BJ (cell line): ENCODE data around the gene EEF1A2. TPM values are rescaled to one million over a fixed set of nuclear protein-coding genes. Genes with fewer than 3 reads are reported as not detected.

Experiments
- CTCF ChIA-PET: fragments of 350-600 bp; formaldehyde crosslinking; extraction: SDS; loops from one replicate; lab custom pipeline; 2021; ENCODE audit warnings: antibody characterized with exemption, inconsistent platforms; lab: Yijun Ruan, JAX
- POLR2A ChIA-PET: fragments of 300-600 bp; sonication (Branson Sonifier 250); formaldehyde crosslinking; extraction: SDS; loops from one replicate; lab custom pipeline; 2021; ENCODE audit warnings: antibody characterized with exemption; lab: Charles Lee
- DNase-seq: peaks from one replicate; pipeline ENCODE4 v3.0.0-alpha.2; 2011; ENCODE audit warnings: low read depth
- H3K27me3 ChIP-seq: 2 replicates; pipeline ENCODE4 v1.6.0; 2011; ENCODE audit warnings: low read length; ENCODE audit not compliant: control insufficient read depth, insufficient read depth
- H3K36me3 ChIP-seq: 2 replicates; pipeline ENCODE4 v1.5.1; 2011; ENCODE audit warnings: low read length; ENCODE audit not compliant: control insufficient read depth, insufficient read depth
- H3K4me3 ChIP-seq: 2 replicates; pipeline ENCODE4 v1.5.1; 2011; ENCODE audit warnings: low read depth, mild to moderate bottlenecking, control low read depth, low read length
- polyA plus RNA-seq: library from polyadenylated mRNA; depleted of rRNA; stranded (reverse); fragments of >200 nt; gene quantifications from 2 replicates; pipeline ENCODE4 v1.2.3, GENCODE V29; 2011
- TF ChIP-seq, protein P1 (sequence below): IDR thresholded peaks from 2 replicates; pipeline ENCODE4 v1.5.1; 2011; ENCODE audit warnings: low read depth, mild to moderate bottlenecking, control low read depth, inconsistent platforms, low read length, moderate library complexity; ENCODE audit not compliant: insufficient read depth

Gene EEF1A2
- polyA plus RNA-seq, 1 experiment: 9.4 TPM

DNA sequence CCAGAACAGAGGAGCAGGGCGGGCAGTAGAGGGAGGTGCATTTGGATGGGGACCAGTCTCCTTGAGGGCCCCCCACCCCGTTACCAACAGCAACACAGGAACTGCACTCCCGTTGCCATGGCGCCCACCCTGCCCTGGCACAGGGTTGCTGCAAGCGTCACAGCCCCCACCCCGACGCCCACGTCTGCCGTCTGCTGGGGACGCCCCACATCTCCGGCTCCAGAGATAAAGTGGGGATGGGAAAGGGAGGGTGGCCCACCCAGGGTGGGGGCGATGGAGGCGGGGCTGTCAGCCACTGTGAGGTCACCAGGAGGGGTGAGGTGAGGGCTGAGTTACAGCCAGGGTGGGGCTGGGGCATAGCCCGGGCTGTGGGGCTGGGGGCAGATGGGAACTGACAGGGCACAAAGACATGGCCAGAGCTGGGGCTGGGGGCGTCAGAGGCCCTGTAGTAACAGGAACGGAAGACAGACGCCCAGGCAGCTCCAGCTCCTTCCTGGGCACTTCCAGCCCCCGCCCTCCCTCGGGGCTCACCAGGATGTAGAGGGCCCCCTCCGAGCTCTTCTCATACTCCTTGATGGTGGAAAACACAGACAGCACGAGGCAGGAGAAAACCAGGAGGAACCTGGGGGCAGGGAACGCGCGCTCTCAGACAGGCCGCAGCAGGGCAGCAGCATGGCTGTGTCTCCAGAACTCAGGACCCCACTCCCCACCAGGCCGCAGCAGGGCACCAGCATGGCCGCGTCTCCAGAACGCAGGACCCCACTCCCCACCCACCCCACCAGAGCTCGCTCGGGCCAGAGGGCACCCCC is 52.5 kb downstream of the EEF1A2 start:
- POLR2A ChIA-PET: no interaction called here
- no peaks in the 10 kb centered on the region for H3K36me3 ChIP-seq
- peaks cover 3% of the 10 kb centered on the region for H3K27me3 ChIP-seq
- CTCF ChIA-PET: interaction anchor here (1.1 to 1.2 kb wide), 2 partner anchors 21 to 92 kb away, joined by 3 read pairs; no protein-coding TSS in a partner anchor
- DNase-seq: no peak
- TF ChIP-seq, protein P1, sequence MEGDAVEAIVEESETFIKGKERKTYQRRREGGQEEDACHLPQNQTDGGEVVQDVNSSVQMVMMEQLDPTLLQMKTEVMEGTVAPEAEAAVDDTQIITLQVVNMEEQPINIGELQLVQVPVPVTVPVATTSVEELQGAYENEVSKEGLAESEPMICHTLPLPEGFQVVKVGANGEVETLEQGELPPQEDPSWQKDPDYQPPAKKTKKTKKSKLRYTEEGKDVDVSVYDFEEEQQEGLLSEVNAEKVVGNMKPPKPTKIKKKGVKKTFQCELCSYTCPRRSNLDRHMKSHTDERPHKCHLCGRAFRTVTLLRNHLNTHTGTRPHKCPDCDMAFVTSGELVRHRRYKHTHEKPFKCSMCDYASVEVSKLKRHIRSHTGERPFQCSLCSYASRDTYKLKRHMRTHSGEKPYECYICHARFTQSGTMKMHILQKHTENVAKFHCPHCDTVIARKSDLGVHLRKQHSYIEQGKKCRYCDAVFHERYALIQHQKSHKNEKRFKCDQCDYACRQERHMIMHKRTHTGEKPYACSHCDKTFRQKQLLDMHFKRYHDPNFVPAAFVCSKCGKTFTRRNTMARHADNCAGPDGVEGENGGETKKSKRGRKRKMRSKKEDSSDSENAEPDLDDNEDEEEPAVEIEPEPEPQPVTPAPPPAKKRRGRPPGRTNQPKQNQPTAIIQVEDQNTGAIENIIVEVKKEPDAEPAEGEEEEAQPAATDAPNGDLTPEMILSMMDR: no peak
- H3K4me3 ChIP-seq: no peak overlapping the region

DNA sequence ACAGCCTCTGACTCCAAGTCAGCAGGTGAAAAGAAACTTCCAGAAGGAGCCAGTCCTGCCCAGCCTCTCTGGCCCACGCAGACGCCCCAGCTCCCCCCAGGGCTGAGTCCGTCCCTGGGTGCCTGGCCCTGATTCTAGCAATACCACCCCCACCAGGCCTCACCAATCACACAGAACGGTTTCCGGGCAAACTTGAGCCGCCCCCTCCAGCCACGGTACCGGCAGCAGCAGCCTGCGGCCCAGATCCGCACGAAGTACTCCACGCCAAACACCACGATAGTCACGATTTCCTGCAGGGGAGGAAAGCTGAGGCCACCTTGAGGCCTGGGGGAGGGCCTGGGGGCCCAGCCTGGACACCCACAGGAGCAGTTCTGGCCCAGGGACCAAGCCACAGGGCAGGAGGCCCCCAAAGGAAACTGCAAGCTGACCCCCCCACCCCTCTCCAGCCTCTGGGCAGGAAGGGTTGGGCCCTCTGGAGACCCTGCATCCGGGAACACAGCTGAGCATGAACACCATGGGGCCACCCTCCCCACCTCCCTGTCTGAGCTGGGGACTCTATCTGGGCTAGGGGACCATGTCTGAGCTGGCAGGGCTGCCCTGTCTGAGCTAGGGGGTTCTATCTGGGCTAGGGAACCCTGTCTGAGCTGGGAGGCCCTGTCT is 53.7 kb downstream of the EEF1A2 start:
- DNase-seq: no peak
- Histone ChIP-seq H3K36me3 (no peaks in the 10 kb centered on the region), H3K4me3 (no peak overlapping the region), H3K27me3 (peaks cover 3% of the 10 kb centered on the region)
- TF ChIP-seq, protein P1: no peak
- POLR2A ChIA-PET: no interaction called here
- CTCF ChIA-PET: interaction anchor here (0.6 to 1.1 kb wide), 2 partner anchors 62 to 93 kb away, joined by 3 to 4 read pairs; no protein-coding TSS in a partner anchor

DNA sequence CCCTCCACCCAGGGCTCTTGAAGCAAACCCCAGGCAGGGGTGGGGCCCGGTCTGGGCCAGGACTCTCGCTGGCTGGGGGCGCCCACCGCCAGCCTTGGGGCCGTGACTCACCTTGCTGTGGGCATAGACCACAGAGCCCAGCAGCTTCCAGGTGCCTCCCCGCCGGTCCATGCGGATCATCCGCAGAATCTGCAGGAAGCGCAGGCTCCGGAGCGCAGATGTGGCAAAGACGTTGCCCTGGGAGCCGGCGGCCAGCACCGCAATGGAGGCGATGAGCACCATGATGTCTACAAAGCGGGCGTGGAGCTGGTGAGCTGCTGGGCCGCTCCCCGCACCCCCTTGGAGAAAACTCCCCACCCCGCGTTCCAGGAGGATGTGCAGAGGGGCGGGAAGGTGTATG is 54.3 kb downstream of the EEF1A2 start:
- TF ChIP-seq, protein P1: no peak
- peaks cover 3% of the 10 kb centered on the region for H3K27me3 ChIP-seq
- ChIA-PET POLR2A (no interaction called here), CTCF (interaction anchor here (0.6 kb wide), 1 partner anchor 63 kb away, joined by 4 read pairs; no protein-coding TSS in a partner anchor)
- H3K4me3 ChIP-seq: no peak overlapping the region
- DNase-seq: no peak
- no peaks in the 10 kb centered on the region for H3K36me3 ChIP-seq

DNA sequence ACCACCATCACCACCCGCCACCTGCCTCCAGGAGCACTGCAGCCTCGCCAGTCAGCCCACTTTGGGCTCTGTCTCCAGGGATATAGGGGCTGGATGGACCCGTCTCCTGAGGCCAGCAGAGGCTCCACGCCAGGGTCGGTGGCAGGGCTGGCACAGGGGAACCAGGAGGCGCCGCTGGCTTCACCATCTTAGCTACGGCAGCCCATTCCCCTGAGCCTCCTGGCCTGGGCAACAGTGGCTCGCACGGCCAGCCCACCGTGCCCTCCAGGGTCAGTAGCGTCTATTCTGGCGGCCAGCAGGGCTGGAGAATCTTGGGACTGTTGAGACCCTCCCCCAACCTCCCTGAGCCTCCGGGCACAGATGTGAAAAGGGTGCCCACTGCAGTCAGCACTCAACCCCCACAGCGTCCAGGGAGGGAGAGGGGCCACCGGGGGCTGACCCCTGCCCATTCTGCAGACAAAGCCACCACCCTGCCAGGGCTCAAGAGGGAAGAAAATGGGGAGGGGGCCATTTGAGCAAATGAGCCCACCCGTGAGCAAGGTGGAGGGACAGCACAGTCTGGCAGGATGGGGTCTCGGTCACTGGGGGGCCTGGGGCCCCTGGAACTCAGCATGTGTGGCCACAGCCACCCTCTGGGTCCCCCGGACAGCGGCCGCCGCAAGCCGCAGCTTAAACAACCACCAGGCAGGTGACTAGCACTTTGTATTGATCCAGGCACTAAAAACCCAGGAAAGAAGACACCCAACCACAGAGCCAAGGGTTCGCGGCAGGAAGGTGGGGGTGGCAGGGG is 55.1 kb downstream of the EEF1A2 start:
- POLR2A ChIA-PET: no interaction called here
- no peak overlapping the region for H3K4me3 ChIP-seq
- no peak for DNase-seq
- no peaks in the 10 kb centered on the region for H3K36me3 ChIP-seq
- CTCF ChIA-PET: no interaction called here
- peaks cover 3% of the 10 kb centered on the region for H3K27me3 ChIP-seq
- TF ChIP-seq, protein P1: no peak
